MM.1S (cell line): Measurements from ENCODE around the gene LNX2.

Experiments
- DNase-seq: peaks from one replicate; pipeline ENCODE4 v3.0.0-alpha.2; 2015
- H2AFZ ChIP-seq: fragments of 300-600 bp; sonication (generic); 2 replicates; pipeline ENCODE4 v1.6.0; 2016; ENCODE audit warnings: antibody characterized with exemption, low read length
- H3F3A ChIP-seq: fragments of 300-600 bp; sonication (generic); 2 replicates; pipeline ENCODE4 v1.6.1; 2016; ENCODE audit warnings: mild to moderate bottlenecking, antibody characterized with exemption, low read length, moderate library complexity, mixed read lengths; ENCODE audit not compliant: insufficient read depth
- H3K27ac ChIP-seq: fragments of 300-600 bp; sonication (generic); 2 replicates; pipeline ENCODE4 v1.5.1; 2016; ENCODE audit warnings: mild to moderate bottlenecking, low read length
- H3K27me3 ChIP-seq: fragments of 300-600 bp; sonication (generic); replicated peaks from 2 replicates; pipeline ENCODE4 v1.6.0; 2016; ENCODE audit warnings: low read length; ENCODE audit not compliant: insufficient read depth
- H3K36me3 ChIP-seq: fragments of 300-600 bp; sonication (generic); replicated peaks from 2 replicates; pipeline ENCODE4 v1.6.1; 2016; ENCODE audit warnings: mild to moderate bottlenecking, low read length, mixed read lengths; ENCODE audit not compliant: insufficient read depth
- H3K4me1 ChIP-seq: fragments of 300-600 bp; sonication (generic); 2 replicates; pipeline ENCODE4 v1.6.1; 2016; ENCODE audit warnings: low read length, mixed read lengths
- H3K4me2 ChIP-seq: fragments of 300-600 bp; sonication (generic); 2 replicates; pipeline ENCODE4 v1.6.0; 2016; ENCODE audit warnings: low read depth, low read length
- H3K4me3 ChIP-seq: fragments of 300-600 bp; sonication (generic); 2 replicates; pipeline ENCODE4 v1.5.1; 2016; ENCODE audit warnings: low read length, mixed read lengths
- H3K79me2 ChIP-seq: fragments of 300-600 bp; sonication (generic); 2 replicates; pipeline ENCODE4 v1.6.1; 2016; ENCODE audit warnings: mixed run types, low read length, mixed read lengths
- H3K9ac ChIP-seq: fragments of 300-600 bp; sonication (generic); 2 replicates; pipeline ENCODE4 v1.6.1; 2016; ENCODE audit warnings: low read length, mixed read lengths
- H3K9me2 ChIP-seq: fragments of 300-600 bp; sonication (generic); replicated peaks from 2 replicates; pipeline ENCODE4 v1.6.1; 2016; ENCODE audit warnings: mild to moderate bottlenecking, low read length, mixed read lengths; ENCODE audit not compliant: insufficient read depth
- H3K9me3 ChIP-seq: fragments of 300-600 bp; sonication (generic); replicated peaks from 2 replicates; pipeline ENCODE4 v1.6.1; 2016; ENCODE audit warnings: mild to moderate bottlenecking, low read length, mixed read lengths; ENCODE audit not compliant: insufficient read depth
- H4K20me1 ChIP-seq: fragments of 300-600 bp; sonication (generic); 2 replicates; pipeline ENCODE4 v1.6.1; 2016; ENCODE audit warnings: mild to moderate bottlenecking, low read length, moderate library complexity, mixed read lengths; ENCODE audit not compliant: insufficient read depth
- CTCF ChIP-seq: fragments of 300-600 bp; sonication (generic); IDR thresholded peaks from 2 replicates; pipeline ENCODE4 v1.5.1; 2016; ENCODE audit warnings: antibody characterized with exemption, low read length, mixed read lengths
- EZH2 ChIP-seq: fragments of 300-600 bp; sonication (generic); optimal IDR thresholded peaks from 2 replicates; pipeline ENCODE3; 2017; ENCODE audit warnings: low read depth, mild to moderate bottlenecking, antibody characterized with exemption, low read length, mixed read lengths
- EZH2phosphoT487 ChIP-seq: fragments of 300-600 bp; sonication (generic); IDR thresholded peaks from 2 replicates; pipeline ENCODE4 v1.6.1; 2018; ENCODE audit warnings: antibody characterized with exemption, low read length

Gene LNX2

GRCh38 chr13:27508802-27509201 lies 111.5 kb downstream of the LNX2 start:
- H3K4me2 ChIP-seq: no peak overlapping the region
- no peaks in the 10 kb centered on the region for H3F3A ChIP-seq
- no peak for TF ChIP-seq EZH2phosphoT487
- no peak for TF ChIP-seq EZH2
- no peak for TF ChIP-seq CTCF

GRCh38 chr13:27505792-27506191 lies 114.5 kb downstream of the LNX2 start:
- no peak overlapping the region for H3K27ac ChIP-seq
- no peaks in the 10 kb centered on the region for H3F3A ChIP-seq
- no peak overlapping the region for H3K9ac ChIP-seq
- no peaks in the 10 kb centered on the region for H3K36me3 ChIP-seq
- no peak for DNase-seq
- no peaks in the 10 kb centered on the region for H4K20me1 ChIP-seq
- H3K27me3 ChIP-seq: no peaks in the 10 kb centered on the region
- TF ChIP-seq CTCF (no peak), EZH2phosphoT487 (no peak), EZH2 (no peak)
- H3K4me2 ChIP-seq: no peak overlapping the region
- no peaks in the 10 kb centered on the region for H3K9me3 ChIP-seq
- no peaks in the 10 kb centered on the region for H3K9me2 ChIP-seq
- H3K4me1 ChIP-seq: no peaks in the 10 kb centered on the region
- H3K79me2 ChIP-seq: no peaks in the 10 kb centered on the region
- no peak overlapping the region for H2AFZ ChIP-seq
- no peak overlapping the region for H3K4me3 ChIP-seq

More at GRCh38 chr13:27508802-27509201, 111.5 kb downstream of the LNX2 start:
- no peaks in the 10 kb centered on the region for H3K9me3 ChIP-seq
- no peaks in the 10 kb centered on the region for H3K4me1 ChIP-seq
- no peak overlapping the region for H3K27ac ChIP-seq
- H3K27me3 ChIP-seq: no peaks in the 10 kb centered on the region
- no peaks in the 10 kb centered on the region for H3K9me2 ChIP-seq
- no peaks in the 10 kb centered on the region for H3K79me2 ChIP-seq
- DNase-seq: no peak
- H3K9ac ChIP-seq: no peak overlapping the region
- no peaks in the 10 kb centered on the region for H4K20me1 ChIP-seq
- H2AFZ ChIP-seq: no peak overlapping the region
- no peak overlapping the region for H3K4me3 ChIP-seq
- no peaks in the 10 kb centered on the region for H3K36me3 ChIP-seq

- no peak overlapping the region for H3K27ac ChIP-seq
- H3K9ac ChIP-seq: no peak overlapping the region
- H4K20me1 ChIP-seq: no peaks in the 10 kb centered on the region
- no peaks in the 10 kb centered on the region for H3F3A ChIP-seq
- no peaks in the 10 kb centered on the region for H3K27me3 ChIP-seq
- H3K4me3 ChIP-seq: no peak overlapping the region
- no peak for DNase-seq
- H3K9me2 ChIP-seq: no peaks in the 10 kb centered on the region
- H2AFZ ChIP-seq: no peak overlapping the region
- no peaks in the 10 kb centered on the region for H3K36me3 ChIP-seq
- no peaks in the 10 kb centered on the region for H3K4me1 ChIP-seq
- no peaks in the 10 kb centered on the region for H3K9me3 ChIP-seq
- TF ChIP-seq EZH2: no peak
- no peak for TF ChIP-seq CTCF
- TF ChIP-seq EZH2phosphoT487: no peak
- H3K4me2 ChIP-seq: no peak overlapping the region
- H3K79me2 ChIP-seq: no peaks in the 10 kb centered on the region
These were observed 115.5 kb downstream of the LNX2 start for GRCh38 chr13:27504868-27505194.
